Measurements from ENCODE around the gene AFF3. TPM values are rescaled to one million over a fixed set of nuclear protein-coding genes. Genes with fewer than 3 reads are reported as not detected.

The AFF3 gene
- total and polyA plus RNA-seq, 2 of the 4 experiments (the other 2 are of a cell fraction) = 12.9 to 14.3 TPM

DNA sequence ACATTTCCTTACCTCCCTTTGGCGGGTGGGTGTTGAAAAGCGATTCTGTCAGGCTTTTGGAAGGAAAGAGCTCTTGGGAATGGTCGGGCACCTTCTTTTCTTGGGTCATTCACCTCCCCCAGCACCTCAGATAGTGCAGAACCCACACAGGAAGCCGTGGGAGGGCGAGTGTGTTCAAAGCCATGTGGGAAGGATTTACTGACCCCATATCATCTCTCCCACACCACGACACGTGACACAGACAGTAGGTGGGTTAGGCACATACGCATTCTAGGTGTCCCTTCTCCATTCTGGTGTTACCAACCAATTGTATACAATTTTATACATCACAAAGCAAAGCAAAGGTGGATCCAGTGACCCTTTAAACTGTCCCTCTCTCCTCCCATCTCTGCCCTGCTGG lies 388.9 kb downstream of the AFF3 start:
- Histone ChIP-seq H4K91ac (ENCODE audit: insufficient read depth, low read depth, low read length) (peak overlapping the region; percentile 97), H3K23ac (ENCODE audit: low read depth, low read length) (peak overlapping the region; percentile 78), H3K56ac (ENCODE audit: extremely low read depth, insufficient read depth, low read length) (peak overlapping the region; percentile 22; the same call in 1 of the 2 replicates), H4K8ac (ENCODE audit: low read depth in 2 of 2, low read length in 2 of 2) (peak overlapping the region; percentile 61 to 67), H2BK5ac (ENCODE audit: low read depth, low read length, poor library complexity, severe bottlenecking) (peak overlapping the region; percentile 61), H3K27me3 (ENCODE audit: control insufficient read depth, insufficient read depth, low read length) (no peaks in the 10 kb centered on the region), H2BK20ac (ENCODE audit: low read depth, low read length) (peak overlapping the region; percentile 95), H3K14ac (replicated peaks; ENCODE audit: low read depth, low read length) (peak overlapping the region; percentile 57), H2AFZ (replicated peaks; ENCODE audit: low read length, poor library complexity) (peak overlapping the region; percentile 2), H3K79me1 (ENCODE audit: low read depth in 1 of 2, low read length in 2 of 2) (peaks cover 7 to 23% of the 10 kb centered on the region in 2 experiments; a peak in 2 of 4 replicates), H3K9ac (ENCODE audit: low read depth, low read length) (no peak overlapping the region), H4K5ac (ENCODE audit: low read depth, low read length) (peak overlapping the region; percentile 90), H3K18ac (ENCODE audit: low read depth, low read length) (peak overlapping the region; percentile 93), H3K27ac (ENCODE audit: insufficient read depth, low read length) (peak overlapping the region; percentile 41), H3K4me1 (ENCODE audit: control insufficient read depth, insufficient read depth, low read length) (peaks cover 15% of the 10 kb centered on the region), H3K36me3 (ENCODE audit: control insufficient read depth, insufficient read depth, low read length) (no peaks in the 10 kb centered on the region; the same call in 1 of the 2 replicates), H3K9me1 (ENCODE audit: insufficient read depth, low read length) (peaks cover 19% of the 10 kb centered on the region), H3K4me3 (ENCODE audit: insufficient read depth, low read depth, low read length) (no peak overlapping the region), H2BK15ac (ENCODE audit: low read depth, low read length) (peak overlapping the region; percentile 87; the same call in 2 of the 3 replicates), H3K4me2 (ENCODE audit: low read depth, low read length) (no peak overlapping the region), H3K9me3 (ENCODE audit: control insufficient read depth, insufficient read depth, low read length) (no peaks in the 10 kb centered on the region), H2AK9ac (replicated peaks; ENCODE audit: low read depth, low read length, poor library complexity) (peak overlapping the region; percentile 65), H3K4ac (ENCODE audit: low read depth, low read length) (peak overlapping the region; percentile 99), H4K20me1 (ENCODE audit: insufficient read depth, low read length) (no peaks in the 10 kb centered on the region), H2BK120ac (ENCODE audit: low read depth, low read length) (peak overlapping the region; percentile 96), H2AK5ac (ENCODE audit: low read depth, low read length) (peak overlapping the region; percentile 100)
- DNase-seq (no peak), ATAC-seq (ENCODE audit: low read depth) (no peak)
- CTCF ChIA-PET = no interaction called here
- POLR2A ChIA-PET (ENCODE audit: unreplicated experiment) = no interaction called here
- WGBS, 2 experiments (ENCODE audit: extremely low coverage in 2 of 2, insufficient read length in 1 of 2) = 100% methylated on average over 1 of the region's 8 CpGs; no CpG with 5 or more reads in 1 of the 2 experiments
- intact Hi-C loops (cut with micrococcal nuclease) (no loop called here), in situ Hi-C loops (cut with MboI; ENCODE audit: low sequenced_read_pairs) (no loop called here), dilution Hi-C loops (cut with HindIII; ENCODE audit: low sequenced_read_pairs, unreplicated experiment) (no loop called here)
- no TSS peak for BruUV-seq (replicated peaks)
- no peak for TF ChIP-seq NFE2L2 (IDR thresholded peaks at IDR 0.05; ENCODE audit: low read depth, low read length)
- TF ChIP-seq RCOR1 (IDR thresholded peaks at IDR 0.05; ENCODE audit: insufficient replicate concordance, low read length) = no peak
- TF ChIP-seq RFX5 (IDR thresholded peaks at IDR 0.05; ENCODE audit: low read depth, low read length) = no peak
- TF ChIP-seq CHD1 (IDR thresholded peaks at IDR 0.05; ENCODE audit: low read depth, low read length) = no peak
- TF ChIP-seq POLR2A (IDR thresholded peaks at IDR 0.05; ENCODE audit: low read depth, low read length) = no peak
- no peak for TF ChIP-seq MXI1 (IDR thresholded peaks at IDR 0.05; ENCODE audit: borderline replicate concordance, low read depth, low read length)
- TF ChIP-seq CEBPB (IDR thresholded peaks at IDR 0.05; ENCODE audit: low read depth, low read length) = no peak
- TF ChIP-seq, protein P1, sequence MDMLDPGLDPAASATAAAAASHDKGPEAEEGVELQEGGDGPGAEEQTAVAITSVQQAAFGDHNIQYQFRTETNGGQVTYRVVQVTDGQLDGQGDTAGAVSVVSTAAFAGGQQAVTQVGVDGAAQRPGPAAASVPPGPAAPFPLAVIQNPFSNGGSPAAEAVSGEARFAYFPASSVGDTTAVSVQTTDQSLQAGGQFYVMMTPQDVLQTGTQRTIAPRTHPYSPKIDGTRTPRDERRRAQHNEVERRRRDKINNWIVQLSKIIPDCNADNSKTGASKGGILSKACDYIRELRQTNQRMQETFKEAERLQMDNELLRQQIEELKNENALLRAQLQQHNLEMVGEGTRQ (IDR thresholded peaks at IDR 0.05; ENCODE audit: low read depth, low read length) = no peak
- no peak for TF ChIP-seq SMC3 (IDR thresholded peaks at IDR 0.05; ENCODE audit: low read depth, low read length)
- no peak for TF ChIP-seq RAD21 (IDR thresholded peaks at IDR 0.05; ENCODE audit: low read length)
- no peak for TF ChIP-seq MAFK (IDR thresholded peaks at IDR 0.05; ENCODE audit: low read depth, low read length)
- TF ChIP-seq ELK1 (IDR thresholded peaks at IDR 0.05; ENCODE audit: borderline replicate concordance, low read depth, low read length) = no peak
- TF ChIP-seq MAZ (IDR thresholded peaks at IDR 0.05; ENCODE audit: borderline replicate concordance, low read depth, low read length) = no peak
- TF ChIP-seq BHLHE40 (IDR thresholded peaks at IDR 0.05; ENCODE audit: low read depth, low read length) = no peak
- no peak for TF ChIP-seq FOS (IDR thresholded peaks at IDR 0.05; ENCODE audit: low read depth, low read length)
- TF ChIP-seq CTCF (conservative IDR thresholded peaks at IDR 0.05; ENCODE audit: low read depth, low read length) = no peak

All from IMR-90 (cell line).